ENCODE measurements around the gene NSUN4.
"Not testable (repeated sequence)": the region's sequence is repeated elsewhere in the genome, so short reads cannot be mapped to it uniquely, and the experiment has no call there.

NSUN4 gene

DNA sequence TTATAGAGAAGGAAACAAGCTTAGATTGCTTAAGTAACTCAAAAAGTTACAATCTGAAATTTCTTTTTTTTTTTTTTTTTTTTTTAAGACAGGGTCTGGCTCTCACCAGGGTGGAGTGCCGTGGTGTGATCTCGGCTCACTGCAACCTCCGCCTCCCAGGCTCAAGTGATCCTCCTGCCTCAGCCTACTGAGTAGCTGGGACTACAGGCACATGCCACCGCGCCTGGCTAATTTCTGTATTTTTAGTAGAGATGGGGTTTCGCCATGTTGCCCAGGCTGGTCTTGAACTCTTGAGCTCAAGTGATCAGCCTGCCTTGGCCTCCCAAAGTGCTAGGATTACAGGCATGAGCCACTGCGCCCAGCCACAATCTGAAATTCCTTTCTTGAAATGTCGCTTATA, 27.1 kb downstream of the NSUN4 start:
- DNase-seq (ENCODE audit: low spot score) = not testable (repeated sequence)

DNA sequence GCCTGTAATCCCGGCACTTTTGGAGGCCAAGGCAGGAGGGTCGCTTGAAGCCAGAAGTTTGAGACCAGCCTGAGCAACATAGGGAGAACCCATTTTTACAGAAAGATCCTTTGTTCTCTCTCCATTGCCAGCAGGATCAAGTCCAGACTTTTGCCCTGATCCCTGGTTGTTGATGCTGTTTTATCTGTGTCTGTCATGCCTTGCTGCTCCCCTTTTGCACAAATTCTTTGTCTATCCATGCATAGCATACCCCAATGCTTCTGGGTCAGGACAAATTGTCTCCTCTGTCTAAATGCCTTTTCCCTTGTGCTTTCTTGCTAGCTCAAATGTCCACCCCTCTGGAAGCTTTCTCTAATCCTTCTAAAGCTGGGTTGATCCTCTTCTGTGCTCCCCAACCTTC, 28.2 kb downstream of the NSUN4 start:
- DNase-seq (ENCODE audit: low spot score) = no peak

DNA sequence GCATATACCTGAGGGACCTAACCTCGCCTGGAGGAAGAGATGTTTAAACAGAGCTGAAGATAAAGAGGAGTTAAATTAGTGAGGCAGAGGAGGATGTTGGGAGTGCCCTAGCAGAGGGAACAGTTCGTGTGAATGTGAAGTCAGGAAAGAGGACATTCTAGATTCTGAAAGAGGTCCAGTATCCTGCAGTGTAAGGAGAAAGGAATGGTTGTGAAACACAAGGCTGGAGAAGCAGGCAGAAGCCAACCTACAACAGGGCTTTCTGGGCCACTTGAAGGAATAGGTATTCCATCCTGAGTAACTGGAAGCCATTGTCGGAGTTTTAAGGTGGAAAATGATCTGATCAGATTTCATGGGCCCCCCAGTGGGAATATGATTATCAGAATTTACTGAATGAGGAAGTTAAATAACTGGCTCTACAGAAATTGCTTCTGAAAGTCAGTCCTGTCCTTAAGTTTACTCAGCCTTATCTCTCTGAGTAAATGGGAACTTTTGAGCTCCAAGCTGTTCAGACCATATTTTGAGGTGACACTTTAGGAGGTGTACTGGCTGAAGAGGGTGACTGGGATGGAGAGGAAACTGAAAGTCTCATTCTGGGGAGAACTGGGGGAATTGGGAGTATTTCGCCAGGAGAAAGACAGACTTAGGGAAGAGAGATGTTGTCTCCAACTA, 29.1 kb downstream of the NSUN4 start:
- DNase-seq (ENCODE audit: low spot score) = no peak

DNA sequence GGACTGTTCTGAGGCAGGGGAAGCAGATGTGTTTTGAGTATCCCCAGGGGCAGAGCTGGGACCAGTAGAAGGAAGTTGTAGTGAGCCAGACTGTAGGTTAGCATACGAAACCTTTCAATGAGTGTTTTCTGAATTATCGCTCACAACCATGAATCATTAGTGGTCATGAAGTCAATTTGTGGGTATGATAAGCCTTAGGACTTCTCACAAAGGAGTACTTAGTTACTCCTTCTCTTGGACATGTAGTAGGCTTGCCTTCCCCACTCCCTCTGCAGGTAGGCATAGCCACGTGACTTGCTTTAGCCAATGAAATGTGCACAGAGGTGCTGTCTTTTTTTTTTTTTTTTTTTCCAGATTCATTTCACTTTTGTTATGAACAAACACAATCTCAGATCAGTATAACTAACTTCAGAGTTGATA, 29.6 kb downstream of the NSUN4 start:
- no peak for DNase-seq (ENCODE audit: low spot score)

DNA sequence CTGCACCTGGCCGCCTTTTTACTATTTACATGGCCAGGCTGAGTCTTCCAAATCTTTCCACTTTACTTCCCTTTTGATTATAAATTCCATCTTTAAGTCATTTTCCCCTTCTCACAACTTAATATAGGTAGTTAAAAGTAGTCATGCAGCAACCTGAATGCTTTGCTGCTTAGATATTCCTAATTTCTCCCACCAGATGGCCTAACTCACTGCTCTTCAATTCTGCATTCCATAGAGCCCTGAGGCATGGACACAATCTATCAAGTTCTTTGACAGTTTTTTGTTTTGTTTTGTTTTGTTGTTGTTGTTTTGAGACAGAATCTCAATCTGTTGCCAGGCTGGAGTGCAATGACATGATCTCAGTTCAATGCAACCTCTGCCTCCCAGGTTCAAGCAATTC, 31.8 kb downstream of the NSUN4 start:
- DNase-seq (ENCODE audit: low spot score) = no peak

DNA sequence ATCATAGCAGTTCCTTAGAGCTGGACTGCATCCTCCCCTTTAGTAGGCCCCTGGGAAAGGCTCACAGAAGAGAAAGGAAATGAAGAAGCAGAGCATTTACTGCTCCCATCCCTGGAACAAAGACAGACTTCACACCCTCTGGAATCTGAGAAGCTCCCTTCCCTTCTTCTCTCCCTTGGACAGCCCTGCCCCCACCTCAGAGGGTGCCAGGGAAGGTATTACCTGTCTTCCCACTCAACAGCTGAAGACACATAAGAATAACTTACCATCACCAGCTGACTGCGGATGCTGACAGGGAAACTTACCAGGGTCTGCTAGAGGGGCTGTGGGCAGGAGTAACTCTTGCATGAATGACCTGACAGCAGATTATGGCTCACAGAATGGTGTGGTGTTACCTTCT, 39.4 kb downstream of the NSUN4 start:
- no peak for DNase-seq (ENCODE audit: low spot score)

DNA sequence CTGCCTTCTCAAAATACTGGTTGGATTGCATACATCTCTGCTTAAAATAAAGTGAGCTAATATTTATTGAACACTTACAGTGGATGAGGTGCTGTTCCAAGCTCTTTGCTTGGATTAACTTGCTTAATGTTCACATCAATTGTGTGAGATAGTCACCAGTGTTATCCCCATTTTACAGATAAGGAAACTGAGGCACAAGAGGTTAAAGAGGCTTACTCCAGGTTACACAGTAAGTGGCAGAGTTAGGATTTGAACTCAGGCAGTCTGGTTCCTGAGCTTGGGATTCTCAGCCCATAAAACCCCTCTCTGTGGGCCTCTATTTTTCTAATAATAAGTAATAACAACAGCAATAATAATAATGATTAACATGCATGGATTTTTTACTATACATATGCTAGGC, 39.9 kb downstream of the NSUN4 start:
- no peak for DNase-seq (ENCODE audit: low spot score)

DNA sequence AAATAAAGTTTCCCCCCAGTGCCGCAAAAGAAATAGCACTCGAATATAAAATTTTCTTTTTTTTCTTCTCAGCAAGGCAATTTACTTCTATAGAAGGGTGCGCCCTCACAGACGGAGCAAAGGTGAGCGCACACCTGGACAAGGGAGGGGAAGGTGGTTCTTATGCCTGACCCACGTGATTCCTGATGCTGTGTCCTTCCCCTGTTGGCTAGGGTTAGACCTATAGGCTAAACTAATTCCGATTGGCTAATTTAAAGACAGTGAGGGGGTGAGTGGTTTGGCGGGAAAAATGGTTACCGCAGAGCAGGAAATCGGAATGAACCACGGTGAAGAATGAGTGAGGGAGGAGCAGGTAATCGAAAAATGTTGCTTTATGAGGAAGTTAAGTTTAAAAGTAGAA, 52.9 kb downstream of the NSUN4 start:
- no peak for DNase-seq (ENCODE audit: low spot score)

DNA sequence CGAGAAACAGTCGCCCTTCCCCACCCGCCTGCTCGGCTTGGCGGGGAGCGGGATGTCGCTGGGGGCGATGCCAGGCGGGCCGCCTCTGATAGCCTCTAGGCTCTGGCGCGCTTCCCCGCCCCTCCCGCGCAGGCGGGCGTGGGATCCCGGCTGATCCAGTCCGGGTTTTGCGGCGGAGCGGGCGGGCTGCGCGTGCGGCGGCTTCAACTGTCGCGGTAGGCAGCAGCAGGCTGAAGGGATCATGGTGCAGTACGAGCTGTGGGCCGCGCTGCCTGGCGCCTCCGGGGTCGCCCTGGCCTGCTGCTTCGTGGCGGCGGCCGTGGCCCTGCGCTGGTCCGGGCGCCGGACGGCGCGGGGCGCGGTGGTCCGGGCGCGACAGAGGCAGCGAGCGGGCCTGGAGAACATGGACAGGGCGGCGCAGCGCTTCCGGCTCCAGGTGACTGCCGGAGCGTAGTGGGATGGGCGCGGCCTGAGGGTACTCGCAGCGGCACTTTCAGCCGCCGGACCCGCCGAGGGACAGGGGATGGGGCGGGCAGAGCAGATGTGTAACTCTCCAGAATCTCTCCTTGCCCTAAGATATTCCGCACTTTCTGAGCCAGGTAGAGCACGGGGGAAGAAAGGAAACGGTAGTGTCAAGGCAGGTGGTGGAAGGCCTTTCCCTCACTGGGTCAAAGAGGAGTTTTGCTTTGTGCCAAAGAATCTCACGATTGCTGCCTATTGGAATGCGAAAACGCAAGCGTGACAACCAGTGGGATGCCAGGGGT, 53.7 kb downstream of the NSUN4 start, which contains the start of gene FAAH:
TSS of gene FAAH (plus strand) at position 210 of the 764 bp plus-strand sequence. CDS start at position 242, 32 bp downstream.
- DNase-seq (ENCODE audit: low spot score) = no peak

DNA sequence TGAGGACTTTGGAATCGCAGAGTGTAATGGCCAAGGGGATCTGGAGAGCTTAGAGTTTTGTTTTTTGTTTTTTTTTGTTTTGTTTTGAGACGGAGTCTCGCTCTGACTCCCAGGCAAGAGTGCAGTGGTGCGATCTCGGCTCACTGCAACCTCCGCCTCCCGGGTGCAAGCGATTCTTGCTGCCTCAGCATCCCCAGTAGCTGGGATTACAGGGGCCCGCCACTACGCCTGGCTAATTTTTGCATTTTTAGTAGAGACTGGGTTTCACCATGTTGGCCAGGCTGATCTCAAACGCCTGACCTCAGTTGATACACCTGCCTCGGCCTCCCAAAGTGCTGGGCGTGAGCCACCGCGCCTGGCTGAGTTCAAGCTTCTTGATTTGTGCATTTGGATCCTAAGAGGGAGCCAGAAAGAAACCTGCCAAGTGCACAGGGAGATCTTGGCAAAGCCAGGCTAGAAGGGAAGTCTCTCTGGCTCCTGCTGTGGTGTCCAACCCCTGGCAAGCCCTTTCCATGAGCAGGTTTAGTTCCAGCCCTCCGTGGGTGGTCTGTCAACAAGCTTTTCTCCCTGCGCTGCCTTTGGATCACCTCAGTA, 54.4 kb downstream of the NSUN4 start:
- DNase-seq (ENCODE audit: low spot score) = no peak

DNA sequence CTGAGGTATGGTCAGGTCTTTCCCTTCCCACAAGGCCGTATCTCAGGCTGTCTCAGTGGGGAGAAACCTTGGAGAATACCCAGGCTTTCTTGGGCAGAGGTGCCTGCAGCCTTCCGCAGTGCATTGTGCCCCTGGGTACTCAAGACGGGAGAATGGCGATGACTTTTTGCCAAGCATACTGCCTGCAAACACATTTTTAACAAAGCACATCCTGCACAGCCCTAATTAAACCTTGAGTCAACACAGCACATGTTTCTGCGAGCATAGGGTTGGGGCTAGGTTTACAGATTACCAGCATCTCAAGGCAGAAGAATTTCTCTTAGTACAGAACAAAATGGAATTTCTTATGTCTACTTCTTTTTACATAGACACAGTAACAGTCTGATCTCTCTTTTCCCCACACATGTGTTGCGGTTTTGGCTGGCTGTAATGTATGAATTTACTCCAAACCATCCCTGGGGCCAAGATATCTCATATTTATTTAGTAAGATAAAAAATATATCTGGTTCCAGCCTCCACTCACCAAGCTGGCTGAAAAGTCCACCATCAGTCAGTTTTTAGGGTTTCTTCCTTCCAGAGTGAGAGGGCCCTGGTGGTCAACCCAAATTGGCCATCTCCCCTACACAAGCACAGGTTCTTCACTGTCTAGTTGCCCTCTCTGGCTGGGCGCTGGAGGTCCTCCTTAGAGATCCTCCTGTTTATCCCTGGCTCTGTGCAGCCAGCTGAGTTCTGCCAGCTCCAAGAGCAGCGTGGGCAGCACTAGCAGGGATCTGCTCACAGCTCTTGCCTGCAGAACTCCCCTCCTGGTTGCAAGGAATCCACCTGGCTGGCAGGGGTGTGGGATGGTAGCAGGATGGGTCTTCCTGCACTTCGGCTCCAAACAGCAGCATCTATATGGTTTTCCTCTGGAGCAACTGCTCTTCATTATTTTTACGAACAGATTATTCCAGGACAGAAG, 56.1 kb downstream of the NSUN4 start:
- DNase-seq (ENCODE audit: low spot score) = no peak

DNA sequence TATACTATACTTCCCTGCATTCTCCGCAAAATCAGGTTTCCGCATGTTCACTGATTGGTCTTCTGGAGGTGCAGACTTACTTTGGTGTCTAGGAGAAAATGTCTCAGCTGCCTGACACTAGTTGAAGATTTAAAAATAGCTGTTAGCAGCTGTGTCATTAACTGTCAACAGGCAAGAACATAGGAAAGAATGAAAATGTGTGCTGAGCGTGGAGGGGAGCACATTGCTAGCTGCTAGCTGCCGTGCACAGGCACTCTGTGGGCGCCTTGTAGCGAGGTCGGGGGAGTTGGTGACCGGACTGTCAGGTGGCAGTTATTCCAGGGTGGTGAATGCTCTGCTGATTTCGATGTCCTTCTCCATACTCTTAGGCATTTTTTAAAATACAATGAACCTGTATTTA, 58.7 kb downstream of the NSUN4 start:
- no peak for DNase-seq (ENCODE audit: low spot score)

DNA sequence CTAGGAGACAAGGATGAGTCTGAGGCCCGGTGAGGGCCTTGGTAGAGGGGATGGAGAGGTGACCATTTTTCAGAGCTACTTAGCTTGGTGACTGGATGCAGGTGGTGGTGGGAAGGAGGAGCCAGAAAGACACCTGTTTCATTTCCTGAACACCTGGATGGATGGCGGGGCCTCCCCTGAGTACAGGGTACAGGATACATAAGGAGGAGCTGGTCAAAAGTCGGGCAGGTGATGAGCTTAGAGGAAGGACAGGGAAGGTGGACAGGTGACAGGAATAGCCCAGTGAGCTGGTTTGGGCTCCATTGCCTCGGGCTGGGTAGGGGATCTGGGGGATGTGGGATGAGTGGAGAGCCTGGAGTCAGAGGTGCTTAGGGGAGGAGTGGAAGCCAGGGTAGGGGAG, 59.8 kb downstream of the NSUN4 start:
- no peak for DNase-seq (ENCODE audit: low spot score)

DNA sequence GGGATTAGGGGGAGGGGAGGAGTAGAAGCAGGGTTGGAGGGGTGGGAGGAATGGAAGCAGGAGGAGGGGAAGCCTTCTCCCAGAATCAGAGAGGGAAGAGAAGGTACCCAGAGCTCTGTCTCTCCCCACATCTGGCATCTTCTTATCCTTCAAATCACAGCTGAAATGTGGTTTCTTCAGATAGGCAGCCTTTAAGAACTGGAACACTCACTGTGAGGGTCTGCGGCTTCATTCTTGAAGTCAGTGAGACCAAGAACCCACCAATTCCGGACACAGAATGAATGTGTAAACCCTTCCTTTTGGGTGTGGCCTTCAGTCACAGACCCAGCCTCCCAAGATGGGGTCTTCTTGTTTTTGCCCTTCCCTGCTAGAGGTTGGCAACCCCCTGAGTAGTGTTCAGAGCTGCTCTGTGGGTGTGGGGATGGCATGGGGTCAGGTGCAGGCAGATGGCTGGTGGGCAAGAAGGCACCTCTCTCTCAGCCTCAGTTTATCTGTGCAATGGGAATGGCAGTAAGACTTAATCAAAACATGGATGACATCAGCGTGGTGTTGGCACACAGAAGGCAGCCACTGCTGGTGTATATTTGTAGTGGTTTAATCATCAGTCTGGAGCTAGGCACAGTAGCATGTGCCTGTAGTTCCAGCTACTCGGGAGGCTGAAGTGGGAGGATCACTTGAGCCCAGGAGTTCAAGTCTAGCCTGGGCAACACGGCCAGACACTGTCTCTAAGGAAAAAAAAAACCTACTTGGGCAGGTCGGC, 60.7 kb downstream of the NSUN4 start:
- no peak for DNase-seq (ENCODE audit: low spot score)

DNA sequence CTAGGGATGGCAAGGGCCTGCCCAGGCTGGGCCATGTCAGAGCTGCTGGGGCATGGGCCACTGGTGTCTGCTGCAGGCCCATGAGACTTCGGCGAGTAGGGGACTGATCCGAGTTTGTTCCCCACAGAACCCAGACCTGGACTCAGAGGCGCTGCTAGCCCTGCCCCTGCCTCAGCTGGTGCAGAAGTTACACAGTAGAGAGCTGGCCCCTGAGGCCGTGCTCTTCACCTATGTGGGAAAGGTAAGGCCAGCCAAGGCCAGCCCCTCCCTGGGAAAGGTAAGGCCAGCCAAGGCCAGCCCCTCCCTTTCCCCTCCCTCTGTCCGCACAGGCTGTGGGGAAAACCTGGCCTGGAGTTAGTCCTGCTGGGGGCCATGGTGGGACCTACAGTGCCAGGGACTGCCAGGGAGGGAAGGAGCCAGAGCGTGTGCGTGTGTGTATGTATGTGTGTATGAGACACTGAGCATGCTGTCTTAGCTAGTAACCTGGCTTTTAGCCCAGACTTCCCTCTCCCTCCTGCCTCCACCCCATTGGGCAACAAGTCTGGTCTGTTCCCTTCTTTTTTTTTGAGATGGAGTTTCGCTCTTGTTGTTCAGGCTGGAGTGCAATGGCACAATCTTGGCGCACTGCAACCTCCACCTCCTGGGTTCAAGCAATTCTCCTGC, 61.5 kb downstream of the NSUN4 start:
- DNase-seq (ENCODE audit: low spot score) = no peak

DNA sequence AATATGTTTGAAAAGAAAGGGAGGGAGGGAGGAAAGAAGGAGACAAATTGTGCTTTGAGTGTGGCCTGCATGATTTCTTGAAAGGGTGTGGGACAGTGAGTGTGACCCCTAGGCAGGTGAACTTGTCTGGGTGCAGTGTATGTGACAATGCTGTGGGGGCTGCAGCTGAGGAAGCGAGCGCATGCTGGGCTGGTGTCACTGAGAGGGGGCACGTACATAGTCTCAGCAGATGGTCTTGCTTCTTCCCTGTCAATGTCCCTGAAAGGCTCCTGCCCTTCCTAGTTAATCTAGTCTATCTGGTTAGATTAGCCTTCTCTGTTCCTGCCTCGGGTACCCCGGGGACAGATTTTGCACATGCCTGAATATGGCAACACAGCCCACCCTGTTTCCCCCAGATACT, 63.3 kb downstream of the NSUN4 start:
- DNase-seq (ENCODE audit: low spot score) = no peak

DNA sequence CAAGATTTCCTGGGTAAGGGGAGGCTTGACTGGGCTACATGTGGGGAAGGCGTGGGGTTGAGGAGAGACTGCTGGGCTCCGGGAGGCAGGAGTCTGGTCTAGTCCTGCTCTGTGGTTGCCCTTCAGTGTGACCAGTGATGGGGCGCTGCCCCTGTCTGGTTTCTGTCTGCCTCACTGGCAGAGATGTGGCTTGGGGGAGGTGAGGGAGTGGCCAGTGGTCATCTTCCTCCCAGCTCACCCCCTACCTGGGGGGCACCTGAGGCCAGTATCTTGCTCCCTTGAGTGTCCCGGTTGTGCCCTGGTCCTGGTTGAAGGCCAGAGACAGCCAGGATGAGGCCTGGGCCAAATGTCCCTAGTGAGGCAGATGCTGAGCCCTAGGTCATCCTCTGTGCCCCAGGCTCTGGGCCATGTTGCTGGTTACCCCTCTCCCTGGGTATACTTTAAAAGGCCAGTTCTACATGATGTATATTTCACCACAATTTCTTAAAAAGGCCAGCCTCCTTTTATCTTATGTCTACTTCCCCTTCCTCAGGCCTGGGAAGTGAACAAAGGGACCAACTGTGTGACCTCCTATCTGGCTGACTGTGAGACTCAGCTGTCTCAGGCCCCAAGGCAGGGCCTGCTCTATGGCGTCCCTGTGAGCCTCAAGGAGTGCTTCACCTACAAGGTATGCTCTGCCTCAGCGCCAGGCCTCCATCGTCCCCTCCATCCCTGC, 64.0 kb downstream of the NSUN4 start:
- DNase-seq (ENCODE audit: low spot score) = no peak

DNA sequence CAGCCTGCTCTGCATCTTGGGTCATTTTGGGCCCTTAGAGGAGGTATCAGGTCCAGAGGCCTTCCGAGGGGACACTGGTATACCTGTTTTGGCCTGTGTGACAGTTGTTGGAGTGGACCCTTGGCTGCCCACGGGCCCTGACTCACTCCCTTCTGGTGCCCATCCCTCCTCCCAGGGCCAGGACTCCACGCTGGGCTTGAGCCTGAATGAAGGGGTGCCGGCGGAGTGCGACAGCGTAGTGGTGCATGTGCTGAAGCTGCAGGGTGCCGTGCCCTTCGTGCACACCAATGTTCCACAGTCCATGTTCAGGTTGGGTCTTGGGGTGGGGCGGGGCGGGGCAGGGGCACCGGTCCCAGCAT, 64.6 kb downstream of the NSUN4 start:
- no peak for DNase-seq (ENCODE audit: low spot score)

DNA sequence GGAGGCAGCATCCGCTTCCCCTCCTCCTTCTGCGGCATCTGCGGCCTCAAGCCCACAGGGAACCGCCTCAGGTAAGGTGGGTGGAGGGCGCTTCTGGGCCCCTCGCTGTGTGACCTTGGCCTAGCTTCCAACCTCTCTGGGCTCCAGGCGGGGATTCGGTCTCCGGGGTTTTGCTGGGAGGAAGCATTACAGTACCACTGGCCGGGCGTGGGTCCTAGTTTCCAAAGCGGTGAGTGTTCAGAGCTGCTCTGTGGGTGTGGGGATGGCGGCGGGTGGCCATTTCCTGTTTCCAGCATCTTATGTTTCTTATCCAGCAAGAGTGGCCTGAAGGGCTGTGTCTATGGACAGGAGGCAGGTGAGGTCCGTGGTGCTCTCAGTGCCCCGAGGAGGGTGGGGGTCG, 65.1 kb downstream of the NSUN4 start:
- DNase-seq (ENCODE audit: low spot score) = no peak

DNA sequence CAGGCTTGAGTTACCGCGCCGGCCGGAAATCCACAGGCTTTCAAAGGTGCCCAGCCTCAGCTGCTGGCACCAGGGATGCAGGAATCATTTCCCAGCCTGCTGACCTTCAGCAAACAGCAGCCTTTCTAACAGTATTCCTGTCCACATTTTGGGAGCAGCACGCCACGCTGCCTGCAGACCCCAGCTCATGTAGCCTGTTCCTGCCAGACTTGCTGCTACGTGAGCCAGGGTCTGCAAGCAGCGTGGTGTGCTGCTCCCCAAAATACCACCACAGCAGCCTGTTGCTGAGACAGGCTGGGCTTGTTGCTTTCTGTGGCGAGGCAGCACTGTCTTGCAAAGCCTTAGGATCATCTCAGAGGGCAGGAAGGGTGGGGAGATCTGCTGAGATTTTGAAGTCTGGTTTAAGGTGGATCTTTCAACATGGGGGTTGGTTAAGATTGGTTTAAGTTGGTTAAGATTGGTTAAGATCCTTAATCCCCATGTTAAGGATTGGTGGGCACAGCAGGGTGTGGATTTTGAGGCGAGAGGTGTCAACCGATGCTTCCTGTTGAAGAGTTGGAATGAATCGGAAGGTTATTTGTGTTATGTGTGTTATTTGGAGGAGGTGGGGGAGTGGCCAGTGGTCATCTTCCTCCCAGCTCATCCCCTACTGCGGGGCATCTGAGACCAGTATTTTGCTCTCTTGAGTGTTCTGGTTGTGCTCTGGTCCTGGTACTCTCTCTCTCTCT, 66.4 kb downstream of the NSUN4 start:
- no peak for DNase-seq (ENCODE audit: low spot score)
